Suprapubic skin (tissue), 4 donors: Measurements from ENCODE around the gene RHOB. TPM values are rescaled to one million over a fixed set of nuclear protein-coding genes. Genes with fewer than 3 reads are reported as not detected.

Source experiments
- DNase-seq, 2 donors: peaks; one replicate each; pipeline ENCODE4 v3.0.0-alpha.2; 2019; ENCODE audit warnings: low spot score in 2 of 2
- H3K27ac ChIP-seq: fragments of 200-600 bp; sonication (generic); one replicate; pipeline ENCODE4 v1.5.1; 2019
- H3K27me3 ChIP-seq: fragments of 200-600 bp; sonication (generic); one replicate; pipeline ENCODE4 v1.5.1; 2019
- H3K36me3 ChIP-seq: fragments of 200-600 bp; sonication (generic); one replicate; pipeline ENCODE4 v1.5.1; 2019
- H3K4me1 ChIP-seq: fragments of 200-600 bp; sonication (generic); one replicate; pipeline ENCODE4 v1.5.1; 2019
- H3K4me3 ChIP-seq: fragments of 200-600 bp; sonication (generic); one replicate; pipeline ENCODE4 v1.5.1; 2019; ENCODE audit warnings: mild to moderate bottlenecking
- H3K9me3 ChIP-seq: fragments of 200-600 bp; sonication (generic); one replicate; pipeline ENCODE4 v1.5.1; 2019
- CTCF ChIP-seq, 2 donors: fragments of 200-600 bp in 1 of 2; fragments of 450-650 bp in 1 of 2; sonication (generic) in 1 of 2; IDR thresholded peaks; one replicate each; pipeline ENCODE4 v1.5.1; 2016 to 2019; ENCODE audit warnings: antibody characterized with exemption in 2 of 2, mild to moderate bottlenecking in 1 of 2, moderate library complexity in 1 of 2
- EP300 ChIP-seq: sonication (generic); formaldehyde crosslinking; IDR thresholded peaks from one replicate; pipeline ENCODE4 v1.6.1; 2017; ENCODE audit warnings: antibody characterized with exemption
- POLR2A ChIP-seq, 2 donors: fragments of 450-650 bp; IDR thresholded peaks; one replicate each; pipeline ENCODE4 v1.6.1; 2017; ENCODE audit warnings: antibody characterized with exemption in 2 of 2, mild to moderate bottlenecking in 2 of 2, moderate library complexity in 2 of 2
- POLR2AphosphoS5 ChIP-seq, 3 donors: sonication (generic); formaldehyde crosslinking; IDR thresholded peaks; one replicate each; pipeline ENCODE4 v1.6.1; 2017; ENCODE audit warnings: antibody characterized with exemption in 3 of 3
- WGBS: methylation state at CpG from one replicate; pipeline ENCODE4 v1.1.5; 2018; 5-methylcytosine and 5-hydroxymethylcytosine counted together
- total RNA-seq, 4 donors: library from RNA; depleted of rRNA; stranded (reverse); fragments of >200 nt; gene quantifications; one replicate each; pipeline ENCODE4 v1.1.0, GENCODE V29; 2016

Gene RHOB
- total RNA-seq, 4 donors from 2014 or later, result 404 to 719 (median 568) TPM

DNA sequence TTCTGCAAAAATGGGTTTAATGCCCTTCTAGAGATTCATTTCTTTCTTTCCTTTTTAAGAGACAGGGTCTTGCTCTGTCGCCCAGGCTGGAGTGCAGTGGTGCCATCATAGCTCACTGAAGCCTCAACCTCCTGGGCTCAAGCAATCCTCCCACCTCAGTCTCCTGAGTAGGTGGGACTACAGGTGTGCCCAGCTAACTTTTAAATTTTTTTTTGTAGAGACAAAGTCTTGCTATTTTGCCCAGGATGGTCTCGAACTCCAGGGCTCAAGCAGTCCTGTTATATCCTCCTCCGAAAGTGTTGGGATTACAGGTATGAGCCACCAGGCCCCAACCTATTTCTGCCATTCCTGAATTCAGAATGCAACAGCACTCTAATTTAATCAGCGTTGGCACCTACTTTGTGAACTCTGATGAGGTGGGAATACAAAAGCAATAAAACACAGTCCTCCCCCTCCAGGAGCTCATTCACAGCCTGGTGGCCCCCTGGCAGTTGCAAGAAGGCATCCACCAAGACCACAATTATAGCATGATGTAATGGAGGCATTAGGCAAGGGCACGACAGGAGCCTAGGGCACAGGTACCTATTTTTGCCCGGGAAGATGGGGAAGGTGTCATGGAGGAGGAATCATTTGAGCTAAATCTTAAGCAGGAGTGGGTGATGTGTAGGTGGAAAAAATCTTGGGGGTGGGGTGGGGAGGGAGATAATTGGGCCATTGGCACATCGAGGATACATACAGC is 5.1 kb downstream of the RHOB start:
- Histone ChIP-seq H3K27me3 (no peaks in the 10 kb centered on the region), H3K27ac (peak overlapping the region; percentile 99), H3K9me3 (no peaks in the 10 kb centered on the region), H3K4me3 (no peak overlapping the region), H3K36me3 (peaks cover 16% of the 10 kb centered on the region), H3K4me1 (peaks cover 39% of the 10 kb centered on the region)
- no peak for TF ChIP-seq POLR2AphosphoS5 (IDR thresholded peaks at IDR 0.05)
- TF ChIP-seq POLR2A (IDR thresholded peaks at IDR 0.05), result no peak
- no peak for TF ChIP-seq CTCF (IDR thresholded peaks at IDR 0.05)
- TF ChIP-seq EP300, result no peak
- peak; percentile 49 to 54 for DNase-seq
- 84% methylated on average over 7 of the region's 7 CpGs for WGBS

DNA sequence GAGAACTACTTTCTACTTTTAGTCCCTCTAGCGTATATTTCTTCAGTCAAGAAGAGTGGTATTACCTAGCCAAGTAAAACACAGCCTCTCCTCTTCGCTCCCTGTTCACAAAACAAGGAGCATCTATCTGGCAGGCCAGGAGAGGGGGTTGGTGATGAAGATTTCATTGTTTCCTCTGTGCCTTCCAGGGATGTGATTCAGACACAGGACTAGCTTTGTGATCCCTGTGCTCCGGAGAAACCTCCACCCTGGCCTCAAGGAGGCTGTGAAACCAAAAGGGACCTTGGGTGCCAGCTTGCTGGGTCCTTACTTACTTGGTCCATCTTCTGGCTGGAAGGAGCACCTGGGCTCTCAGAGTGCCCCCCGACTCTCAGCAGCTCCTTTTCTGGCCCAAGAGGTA is 5.7 kb downstream of the RHOB start:
- Histone ChIP-seq H3K27ac (peak overlapping the region; percentile 99), H3K27me3 (no peaks in the 10 kb centered on the region), H3K4me3 (no peak overlapping the region), H3K9me3 (no peaks in the 10 kb centered on the region), H3K36me3 (peaks cover 12% of the 10 kb centered on the region), H3K4me1 (peaks cover 39% of the 10 kb centered on the region)
- TF ChIP-seq EP300 (no peak), POLR2AphosphoS5 (IDR thresholded peaks at IDR 0.05) (peak in 2 of 3 donors; percentile 22 to 51), POLR2A (IDR thresholded peaks at IDR 0.05) (no peak), CTCF (IDR thresholded peaks at IDR 0.05) (peak; percentile 19 to 35)
- peak; percentile 72 to 77 for DNase-seq
- WGBS, result 59% methylated on average over 4 of the region's 4 CpGs

GRCh38 chr2:20453087-20453486 is 6.2 kb downstream of the RHOB start:
- H3K27ac ChIP-seq, result no peak overlapping the region
- TF ChIP-seq CTCF (IDR thresholded peaks at IDR 0.05), result no peak
- TF ChIP-seq POLR2AphosphoS5 (IDR thresholded peaks at IDR 0.05), result no peak
- TF ChIP-seq POLR2A (IDR thresholded peaks at IDR 0.05), result no peak
- no peak for TF ChIP-seq EP300
- H3K4me3 ChIP-seq, result no peak overlapping the region
- WGBS, result 98% methylated on average over 3 of the region's 3 CpGs
- peaks cover 7% of the 10 kb centered on the region for H3K36me3 ChIP-seq
- DNase-seq, result peak in 1 of 2 donors; percentile 56
- H3K27me3 ChIP-seq, result no peaks in the 10 kb centered on the region
- H3K4me1 ChIP-seq, result peaks cover 39% of the 10 kb centered on the region
- no peaks in the 10 kb centered on the region for H3K9me3 ChIP-seq

DNA sequence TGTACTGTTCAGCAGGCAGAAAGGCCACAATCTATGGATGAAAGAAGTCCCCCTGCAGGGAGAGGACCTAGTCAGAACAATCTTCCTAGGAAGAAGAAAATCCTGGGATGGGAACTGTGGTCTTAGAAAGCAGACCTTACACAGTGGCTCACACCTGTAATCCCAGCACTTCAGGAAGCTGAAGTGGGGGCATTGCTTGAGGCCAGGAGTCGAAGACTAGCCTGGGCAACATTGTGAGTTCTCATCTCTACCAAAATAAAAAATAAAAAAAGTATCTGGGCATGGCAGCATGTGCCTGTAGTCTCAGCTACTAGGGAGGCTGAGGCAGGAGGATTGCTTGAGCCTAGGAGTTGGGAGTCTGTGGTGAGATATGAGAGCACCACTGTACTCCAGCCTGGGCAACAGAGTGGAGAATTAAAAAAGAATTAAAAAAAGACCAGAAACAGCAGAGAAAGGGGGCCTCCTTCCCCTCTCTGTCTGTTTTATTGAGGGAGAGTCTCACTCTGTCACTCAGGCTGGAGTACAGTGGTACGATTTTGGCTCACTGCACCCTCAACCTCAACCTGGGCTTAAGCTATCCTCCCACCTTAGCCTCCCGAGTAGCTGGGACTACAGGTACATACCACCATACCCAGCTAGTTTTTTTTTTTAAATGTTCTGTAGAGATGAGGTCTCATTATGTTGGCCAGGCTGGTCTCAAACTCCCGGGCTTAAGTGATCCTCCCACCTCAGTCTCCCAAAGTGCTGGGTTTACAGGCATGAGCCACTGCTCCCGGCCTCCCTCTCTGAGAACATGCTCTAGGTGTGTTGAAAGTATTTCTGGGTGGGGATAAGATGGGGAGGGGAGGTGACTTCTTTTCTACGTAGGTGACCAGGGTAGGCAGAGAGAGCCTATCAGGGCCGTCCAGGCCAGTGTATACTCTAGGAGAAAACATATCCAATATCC is 7.4 kb downstream of the RHOB start:
- Histone ChIP-seq H3K4me1 (peaks cover 44% of the 10 kb centered on the region), H3K36me3 (no peaks in the 10 kb centered on the region), H3K4me3 (no peak overlapping the region), H3K27ac (no peak overlapping the region), H3K27me3 (no peaks in the 10 kb centered on the region), H3K9me3 (no peaks in the 10 kb centered on the region)
- peak in 1 of 2 donors; percentile 36 for DNase-seq
- TF ChIP-seq POLR2AphosphoS5 (IDR thresholded peaks at IDR 0.05), result no peak
- no peak for TF ChIP-seq EP300
- TF ChIP-seq POLR2A (IDR thresholded peaks at IDR 0.05), result no peak
- WGBS, result 90% methylated on average over 7 of the region's 7 CpGs

GRCh38 chr2:20455076-20455587 is 8.3 kb downstream of the RHOB start:
- Histone ChIP-seq H3K27ac (peak overlapping the region; percentile 44), H3K4me3 (no peak overlapping the region), H3K36me3 (no peaks in the 10 kb centered on the region), H3K9me3 (no peaks in the 10 kb centered on the region), H3K4me1 (peaks cover 45% of the 10 kb centered on the region), H3K27me3 (no peaks in the 10 kb centered on the region)
- DNase-seq, result peak in 1 of 2 donors; percentile 16
- WGBS, result 92% methylated on average over 3 of the region's 3 CpGs
- TF ChIP-seq CTCF (IDR thresholded peaks at IDR 0.05) (no peak), POLR2AphosphoS5 (IDR thresholded peaks at IDR 0.05) (no peak), EP300 (no peak), POLR2A (IDR thresholded peaks at IDR 0.05) (no peak)
